OCI-LY7 (cell line): Measurements from ENCODE around the gene PARP6. TPM values are rescaled to one million over a fixed set of nuclear protein-coding genes. Genes with fewer than 3 reads are reported as not detected.
A peak's percentile ranks its signal among the peaks of the same experiment; 100 is the strongest.
"Not testable (repeated sequence)": the region's sequence is repeated elsewhere in the genome, so short reads cannot be mapped to it uniquely, and the experiment has no call there.

Source experiments
- BruUV-seq: library from RNA; stranded (reverse); fragments of 400-500 nt; replicated peaks from 2 replicates; lab custom pipeline; 2021; lab: Mats Ljungman, UMichigan
- CTCF ChIA-PET: fragments of 300-600 bp; sonication (Branson Sonifier 250); formaldehyde crosslinking; loops from one replicate; lab custom pipeline; 2022; ENCODE audit warnings: antibody characterized with exemption; ENCODE audit not compliant: unreplicated experiment; lab: Charles Lee
- POLR2A ChIA-PET: fragments of 300-600 bp; sonication (Branson Sonifier 250); formaldehyde crosslinking; loops from one replicate; lab custom pipeline; 2022; ENCODE audit warnings: antibody characterized with exemption; lab: Charles Lee
- DNase-seq: peaks from one replicate; pipeline ENCODE4 v3.0.0-alpha.2; 2015; ENCODE audit warnings: low spot score
- H2AFZ ChIP-seq: fragments of 200-600 bp; sonication (generic), shearing (Covaris generic); 2 replicates; pipeline ENCODE4 v1.6.1; 2014; ENCODE audit warnings: mild to moderate bottlenecking, antibody characterized with exemption, low read length, moderate library complexity
- H3K27ac ChIP-seq: fragments of 200-600 bp; sonication (generic); 2 replicates; pipeline ENCODE4 v1.5.1; 2014; ENCODE audit warnings: mixed run types, low read depth, mild to moderate bottlenecking, moderate library complexity, low read length, inconsistent platforms; ENCODE audit not compliant: poor library complexity, severe bottlenecking
- H3K36me3 ChIP-seq: fragments of 200-600 bp; sonication (generic); 2 replicates; pipeline ENCODE4 v1.6.1; 2014; ENCODE audit warnings: mild to moderate bottlenecking, antibody characterized with exemption, low read length, moderate library complexity, mixed read lengths; ENCODE audit not compliant: insufficient read depth
- H3K4me1 ChIP-seq: fragments of 200-600 bp; sonication (generic); 2 replicates; pipeline ENCODE4 v1.5.1; 2014; ENCODE audit warnings: mild to moderate bottlenecking, low read length; ENCODE audit not compliant: insufficient read depth, poor library complexity, severe bottlenecking
- H3K4me2 ChIP-seq: fragments of 200-600 bp; sonication (generic); 2 replicates; pipeline ENCODE4 v1.6.1; 2014; ENCODE audit warnings: mild to moderate bottlenecking, low read length
- H3K4me3 ChIP-seq: fragments of 200-600 bp; sonication (generic); 2 replicates; pipeline ENCODE4 v1.5.1; 2014; ENCODE audit warnings: mild to moderate bottlenecking, low read depth, low read length; ENCODE audit not compliant: poor library complexity, severe bottlenecking
- H3K79me2 ChIP-seq: fragments of 200-600 bp; sonication (generic); 2 replicates; pipeline ENCODE4 v1.6.1; 2016; ENCODE audit warnings: low read depth, mild to moderate bottlenecking, low read length, moderate library complexity, mixed read lengths; ENCODE audit not compliant: insufficient read depth
- H3K9me2 ChIP-seq: fragments of 200-600 bp; sonication (generic); 2 replicates; pipeline ENCODE4 v1.6.1; 2016; ENCODE audit warnings: mild to moderate bottlenecking, low read length, mixed read lengths; ENCODE audit not compliant: insufficient read depth
- H3K9me3 ChIP-seq: fragments of 200-600 bp; sonication (generic); 2 replicates; pipeline ENCODE4 v1.6.1; 2014; ENCODE audit warnings: mild to moderate bottlenecking, mixed run types, low read length, mixed read lengths
- H4K20me1 ChIP-seq: fragments of 200-600 bp; sonication (generic); 2 replicates; pipeline ENCODE4 v1.6.1; 2014; ENCODE audit warnings: mild to moderate bottlenecking, antibody characterized with exemption, low read length, moderate library complexity, mixed read lengths; ENCODE audit not compliant: insufficient read depth
- EZH2phosphoT487 ChIP-seq: fragments of 200-600 bp; sonication (generic); IDR thresholded peaks from 2 replicates; pipeline ENCODE4 v1.6.1; 2018; ENCODE audit warnings: low read depth, borderline replicate concordance, mild to moderate bottlenecking, mixed run types, antibody characterized with exemption, low read length, moderate library complexity, mixed read lengths
- intact Hi-C: fragments of 100-400 bp; cut with micrococcal nuclease; formaldehyde crosslinking; loops from one replicate; pipeline ENCODE4 v1.10.0; 2022; ENCODE audit not compliant: unreplicated experiment
- total RNA-seq, 2 experiments: library from RNA; depleted of rRNA in 1 of 2; stranded (reverse); fragments of >200 nt in 1 of 2; shearing (Covaris generic) in 1 of 2; gene quantifications; 2 replicates each; pipeline ENCODE4 v1.2.3, GENCODE V29; 2014 to 2022
- TF ChIP-seq, protein P1 (sequence below): fragments of 200-600 bp; sonication (generic); conservative IDR thresholded peaks from 2 replicates; pipeline ENCODE4 v1.5.1; 2014; ENCODE audit warnings: mild to moderate bottlenecking, antibody characterized with exemption, low read length, moderate library complexity, mixed read lengths

Gene PARP6
- total RNA-seq, 2 experiments from 2014 or later: 58.3 to 73.3 TPM

DNA sequence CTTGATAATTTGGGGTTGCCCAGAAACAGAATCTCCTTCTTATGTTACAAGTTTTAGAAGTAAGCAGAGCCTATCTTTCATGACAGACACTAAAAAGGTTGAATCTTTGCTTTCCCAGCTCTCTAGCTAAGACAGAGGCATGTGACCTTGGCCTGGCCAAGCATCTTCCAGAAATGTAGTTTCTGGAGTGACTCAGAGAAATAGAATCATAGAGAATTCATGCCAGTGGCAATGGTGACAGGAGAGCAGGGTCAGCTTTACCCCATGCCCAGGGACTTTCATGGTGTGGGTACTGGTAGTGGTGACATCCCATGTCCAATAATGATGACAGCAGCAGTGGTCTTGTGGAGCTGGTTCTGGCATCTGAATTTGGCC lies 4.0 kb upstream of the PARP6 start:
- Histone ChIP-seq H3K27ac (no peak overlapping the region), H3K36me3 (no peaks in the 10 kb centered on the region), H4K20me1 (no peaks in the 10 kb centered on the region), H3K4me1 (peaks cover 14% of the 10 kb centered on the region), H3K4me2 (no peak overlapping the region), H3K79me2 (peaks cover 8% of the 10 kb centered on the region), H3K9me2 (no peaks in the 10 kb centered on the region), H3K4me3 (no peak overlapping the region), H3K9me3 (no peaks in the 10 kb centered on the region), H2AFZ (no peak overlapping the region)
- no peak for DNase-seq
- POLR2A ChIA-PET: no interaction called here
- intact Hi-C loops: no loop called here
- BruUV-seq: no TSS peak
- CTCF ChIA-PET: no interaction called here
- TF ChIP-seq, protein P1, sequence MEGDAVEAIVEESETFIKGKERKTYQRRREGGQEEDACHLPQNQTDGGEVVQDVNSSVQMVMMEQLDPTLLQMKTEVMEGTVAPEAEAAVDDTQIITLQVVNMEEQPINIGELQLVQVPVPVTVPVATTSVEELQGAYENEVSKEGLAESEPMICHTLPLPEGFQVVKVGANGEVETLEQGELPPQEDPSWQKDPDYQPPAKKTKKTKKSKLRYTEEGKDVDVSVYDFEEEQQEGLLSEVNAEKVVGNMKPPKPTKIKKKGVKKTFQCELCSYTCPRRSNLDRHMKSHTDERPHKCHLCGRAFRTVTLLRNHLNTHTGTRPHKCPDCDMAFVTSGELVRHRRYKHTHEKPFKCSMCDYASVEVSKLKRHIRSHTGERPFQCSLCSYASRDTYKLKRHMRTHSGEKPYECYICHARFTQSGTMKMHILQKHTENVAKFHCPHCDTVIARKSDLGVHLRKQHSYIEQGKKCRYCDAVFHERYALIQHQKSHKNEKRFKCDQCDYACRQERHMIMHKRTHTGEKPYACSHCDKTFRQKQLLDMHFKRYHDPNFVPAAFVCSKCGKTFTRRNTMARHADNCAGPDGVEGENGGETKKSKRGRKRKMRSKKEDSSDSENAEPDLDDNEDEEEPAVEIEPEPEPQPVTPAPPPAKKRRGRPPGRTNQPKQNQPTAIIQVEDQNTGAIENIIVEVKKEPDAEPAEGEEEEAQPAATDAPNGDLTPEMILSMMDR: no peak
- no peak for TF ChIP-seq EZH2phosphoT487

DNA sequence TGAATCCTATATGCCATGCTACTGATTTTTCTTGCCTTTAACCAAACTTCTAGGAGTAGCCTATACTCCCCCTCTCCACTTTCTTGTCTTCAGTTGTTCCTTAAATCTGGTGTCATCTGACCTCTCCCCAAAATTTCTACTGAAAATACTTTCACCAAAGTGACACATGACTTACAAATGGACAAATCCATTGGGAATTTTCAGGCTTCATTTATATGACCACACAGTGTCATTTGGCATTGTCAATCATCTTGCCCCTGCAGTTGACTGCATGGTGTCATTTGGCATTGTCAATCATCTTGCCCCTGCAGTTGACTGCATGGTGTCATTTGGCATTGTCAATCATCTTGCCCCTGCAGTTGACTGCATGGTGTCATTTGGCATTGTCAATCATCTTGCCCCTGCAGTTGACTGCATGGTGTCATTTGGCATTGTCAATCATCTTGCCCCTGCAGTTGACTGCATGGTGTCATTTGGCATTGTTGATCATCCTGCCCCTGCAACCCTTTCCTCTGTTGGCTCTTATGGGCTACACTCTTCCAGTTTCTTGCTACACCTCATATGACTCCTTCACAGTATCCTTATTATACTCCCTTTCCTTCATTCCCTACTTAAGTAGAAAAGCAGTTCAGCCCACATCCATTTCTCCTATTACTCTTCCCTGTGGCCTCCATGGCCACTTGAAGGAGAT lies 3.4 kb upstream of the PARP6 start:
- H3K79me2 ChIP-seq: peaks cover 14% of the 10 kb centered on the region
- CTCF ChIA-PET, H3K4me3 ChIP-seq, H3K27ac ChIP-seq, intact Hi-C loops, POLR2A ChIA-PET, DNase-seq, H3K9me2 ChIP-seq, H4K20me1 ChIP-seq, BruUV-seq, H3K36me3 ChIP-seq, H3K4me2 ChIP-seq, H3K9me3 ChIP-seq, H2AFZ ChIP-seq: not testable (repeated sequence)
- peaks cover 20% of the 10 kb centered on the region for H3K4me1 ChIP-seq

DNA sequence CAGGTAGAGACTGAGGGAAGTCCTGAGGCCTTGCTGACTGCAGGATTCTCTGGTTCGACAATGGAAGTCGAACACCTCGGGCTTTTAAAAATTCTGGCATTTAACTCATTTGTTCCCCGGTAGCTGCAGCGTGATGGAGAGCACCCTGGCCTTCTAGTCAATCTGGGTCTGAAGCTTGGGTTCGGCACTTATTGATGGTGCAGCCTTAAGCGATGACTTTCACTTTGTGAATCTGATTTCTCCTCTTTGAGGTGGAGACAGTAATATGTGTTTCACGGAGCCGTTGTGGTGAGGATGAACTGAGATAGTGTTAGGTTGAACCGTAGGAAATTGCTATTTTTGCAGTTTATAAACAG lies 621 bp upstream of the PARP6 start:
- TF ChIP-seq EZH2phosphoT487: no peak
- TF ChIP-seq, protein P1: no peak; the same call in 1 of the 2 replicates
- POLR2A ChIA-PET: interaction anchor here (1.1 to 1.9 kb wide), 4 partner anchors 28 to 45 kb away, joined by 5 to 8 read pairs (median 7); no protein-coding TSS in a partner anchor
- Histone ChIP-seq H3K79me2 (peaks cover 22% of the 10 kb centered on the region), H3K9me2 (no peaks in the 10 kb centered on the region), H3K4me3 (peak overlapping the region; percentile 97), H3K27ac (peak overlapping the region; percentile 32), H3K4me2 (peak overlapping the region; percentile 82), H3K36me3 (peaks cover 16% of the 10 kb centered on the region; the same call in 1 of the 2 replicates), H3K9me3 (no peaks in the 10 kb centered on the region), H3K4me1 (peaks cover 25% of the 10 kb centered on the region), H4K20me1 (no peaks in the 10 kb centered on the region), H2AFZ (peak overlapping the region; percentile 96)
- CTCF ChIA-PET: interaction anchor here (0.5 kb wide), 2 partner anchors 38 to 97 kb away, joined by 4 read pairs; no protein-coding TSS in a partner anchor
- no peak for DNase-seq
- intact Hi-C loops: loop anchor here (1.0 to 5.0 kb wide), 6 partner anchors 42 to 509 kb away; partner anchors contain the start of genes ADPGK, ARIH1, GRAMD2A and MYO9A
- TSS peak; percentile 94 for BruUV-seq
